ENCODE results near the gene CPEB3. TPM values are rescaled to one million over a fixed set of nuclear protein-coding genes. Genes with fewer than 3 reads are reported as not detected.
"Not testable (repeated sequence)": the region's sequence is repeated elsewhere in the genome, so short reads cannot be mapped to it uniquely, and the experiment has no call there.

CPEB3 gene
- total RNA-seq, 2 donors from 2014 or later: 7.4 to 11.4 TPM

GRCh38 chr10:92164036-92164696 is 126.7 kb downstream of the CPEB3 start:
- no peak for ATAC-seq
- intact Hi-C loops (cut with DNase I): no loop called here
- no peak for DNase-seq

DNA sequence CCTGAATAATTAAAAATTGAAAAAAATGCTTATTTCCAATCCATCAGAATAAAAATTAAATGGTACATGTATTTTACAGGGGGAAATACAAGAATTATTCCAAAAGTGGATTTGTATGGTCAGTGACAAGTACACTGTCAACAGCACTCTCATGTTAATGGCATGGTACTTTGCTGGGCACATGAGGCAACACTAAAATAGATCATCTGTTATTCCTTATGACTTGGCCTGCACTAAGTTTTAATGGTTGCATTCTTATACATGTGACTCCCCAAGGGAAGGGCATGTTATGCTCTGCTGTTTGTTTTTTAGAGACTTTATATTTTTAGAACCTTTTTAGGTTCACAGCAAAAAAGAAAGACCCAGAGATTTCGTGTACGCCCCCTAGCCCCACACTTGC is 128.3 kb downstream of the CPEB3 start:
- ATAC-seq: no peak
- DNase-seq: no peak
- intact Hi-C loops (cut with DNase I): no loop called here

DNA sequence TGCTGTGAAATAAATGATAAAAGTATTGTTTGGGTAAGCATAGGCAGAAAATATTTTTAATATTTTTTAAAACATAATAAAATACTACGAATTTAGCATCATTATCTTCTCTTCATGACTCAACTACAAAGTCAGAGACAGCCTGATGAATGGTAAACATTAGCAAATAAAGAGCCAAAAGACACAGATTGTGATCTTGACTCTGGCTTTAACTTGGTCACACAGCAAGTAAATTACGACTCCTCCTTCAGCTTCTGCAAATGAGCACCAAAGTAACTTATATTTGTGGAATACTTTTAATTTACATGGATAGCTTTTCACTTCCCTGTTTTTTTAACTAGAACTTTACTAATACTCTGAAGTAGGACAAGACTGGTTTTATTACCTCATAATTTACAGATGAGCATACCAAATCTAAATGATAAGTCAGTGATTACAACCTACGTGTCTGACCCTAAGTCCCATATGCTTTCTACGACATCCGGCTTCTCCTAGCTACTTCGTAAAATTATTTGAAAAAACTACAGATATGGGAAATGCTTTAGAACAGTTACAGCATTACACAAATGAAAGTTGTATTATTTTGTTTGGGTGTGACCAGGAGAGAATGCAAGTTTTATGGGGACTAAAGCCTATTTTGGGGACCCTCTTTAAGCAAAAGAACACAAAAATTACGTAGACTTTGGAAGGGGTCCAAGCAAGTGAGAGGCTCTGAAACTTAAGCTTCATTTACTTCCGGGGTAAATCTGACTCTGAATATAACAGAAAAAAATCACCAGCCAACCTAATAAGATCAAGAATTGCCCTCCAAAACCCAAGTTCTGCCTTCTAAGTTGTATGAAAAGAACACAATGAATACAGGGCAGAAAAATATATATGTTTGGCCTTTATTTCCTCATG is 133.8 kb downstream of the CPEB3 start:
- DNase-seq: no peak
- intact Hi-C loops (cut with DNase I): loop anchor here in 1 of 2 donors (10.0 kb wide), 1 partner anchor 72 kb away; no protein-coding TSS in a partner anchor
- no peak for ATAC-seq

GRCh38 chr10:92150823-92151222 is 140.1 kb downstream of the CPEB3 start:
- ATAC-seq (no peak), DNase-seq (no peak)
- intact Hi-C loops (cut with DNase I): loop anchor here in 1 of 2 donors (10.0 kb wide), 1 partner anchor 66 kb away; no protein-coding TSS in a partner anchor

- intact Hi-C loops (cut with DNase I): no loop called here
- no peak for ATAC-seq
These were observed 141.6 kb downstream of the CPEB3 start for GRCh38 chr10:92149261-92149660.

GRCh38 chr10:92146781-92147180 is 144.1 kb downstream of the CPEB3 start:
- ATAC-seq: no peak
- intact Hi-C loops (cut with DNase I): no loop called here
- DNase-seq: no peak

More at GRCh38 chr10:92149261-92149660, 141.6 kb downstream of the CPEB3 start:
- no peak for DNase-seq

- intact Hi-C loops (cut with DNase I): no loop called here
- ATAC-seq (no peak), DNase-seq (no peak)
These were observed 144.8 kb downstream of the CPEB3 start for GRCh38 chr10:92146107-92146506.

- DNase-seq (no peak), ATAC-seq (no peak)
- intact Hi-C loops (cut with DNase I): no loop called here
These were observed 147.9 kb downstream of the CPEB3 start for GRCh38 chr10:92142949-92143348.

DNA sequence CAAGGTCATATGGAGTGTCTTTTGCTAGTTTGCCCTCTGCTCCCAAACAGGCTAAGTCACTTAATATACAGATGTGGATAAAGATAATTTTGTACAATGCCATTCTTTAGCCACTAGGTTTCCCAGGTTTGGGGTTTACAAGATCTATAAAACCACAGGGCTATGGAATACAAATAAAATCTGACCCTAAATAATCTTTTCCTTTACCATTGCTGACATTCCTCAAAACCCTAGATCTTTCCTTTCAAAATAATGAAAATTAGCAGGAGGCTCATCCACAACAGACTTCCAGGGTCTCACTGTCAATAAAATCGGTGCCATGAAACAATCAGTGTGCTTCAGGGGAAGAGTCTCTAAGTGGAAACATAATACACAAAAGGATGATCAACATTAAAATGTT is 148.4 kb downstream of the CPEB3 start:
- intact Hi-C loops (cut with DNase I): no loop called here
- DNase-seq: no peak
- no peak for ATAC-seq

GRCh38 chr10:92141147-92141546 is 149.7 kb downstream of the CPEB3 start:
- intact Hi-C loops (cut with DNase I); ATAC-seq; DNase-seq: not testable (repeated sequence)

GRCh38 chr10:92134049-92134448 is 156.8 kb downstream of the CPEB3 start:
- ATAC-seq; DNase-seq; intact Hi-C loops (cut with DNase I): not testable (repeated sequence)

DNA sequence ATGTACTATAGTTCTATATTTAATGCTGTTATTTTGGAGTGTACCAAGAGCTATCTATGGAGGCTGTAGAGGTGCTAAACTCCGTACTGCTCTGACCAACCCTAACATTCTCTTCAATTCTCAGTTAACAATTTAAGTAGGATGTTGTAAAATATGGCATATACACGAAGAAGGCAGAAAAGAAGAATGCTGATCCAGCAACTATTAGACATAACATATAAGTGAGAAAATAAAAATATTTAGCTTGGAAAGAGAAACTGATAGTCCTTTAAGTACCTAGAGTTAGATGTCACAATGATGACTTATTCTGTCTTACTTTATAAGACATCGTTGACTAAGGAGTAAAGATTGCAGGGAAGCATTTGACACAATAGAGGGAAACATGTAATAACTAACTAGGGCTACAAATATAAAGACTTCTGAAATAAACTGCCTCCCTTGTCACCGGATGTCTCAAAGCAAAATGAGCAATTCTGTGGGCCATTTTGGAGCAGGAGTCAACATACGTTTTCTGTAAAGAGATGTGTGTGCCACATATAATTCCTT is 159.5 kb downstream of the CPEB3 start:
- no peak for DNase-seq
- ATAC-seq: no peak
- intact Hi-C loops (cut with DNase I): no loop called here

- DNase-seq: no peak
- intact Hi-C loops (cut with DNase I): no loop called here
- no peak for ATAC-seq
These were observed 160.1 kb downstream of the CPEB3 start for GRCh38 chr10:92130622-92131274.

- intact Hi-C loops (cut with DNase I): no loop called here
- no peak for DNase-seq
- no peak for ATAC-seq
These were observed 164.7 kb downstream of the CPEB3 start for GRCh38 chr10:92126100-92126650.

DNA sequence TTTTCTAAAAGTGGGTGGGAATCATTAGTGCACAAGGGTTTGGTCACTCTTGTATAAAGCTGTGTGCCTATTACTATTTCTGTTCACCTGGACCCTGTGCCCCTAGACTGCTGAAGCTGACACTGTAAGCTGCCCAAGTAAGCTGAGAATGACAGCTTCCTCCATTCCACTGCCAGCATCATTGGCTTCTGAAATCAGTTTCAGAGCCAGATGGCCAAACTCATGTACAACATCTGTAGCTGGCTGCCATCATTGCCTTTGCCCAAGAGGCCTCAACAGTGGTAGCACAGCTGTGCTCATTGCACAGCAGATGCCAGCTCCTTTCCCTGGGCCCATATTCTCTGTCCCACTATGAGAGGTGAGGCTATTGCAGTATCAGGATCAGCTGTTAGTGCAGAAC is 165.7 kb downstream of the CPEB3 start:
- intact Hi-C loops (cut with DNase I): no loop called here
- DNase-seq (no peak), ATAC-seq (peak; percentile 22 to 79)

GRCh38 chr10:92124616-92125143 is 166.2 kb downstream of the CPEB3 start:
- ATAC-seq (peak; percentile 39 to 67), DNase-seq (peak; percentile 26)
- intact Hi-C loops (cut with DNase I): no loop called here

- intact Hi-C loops (cut with DNase I): no loop called here
- peak in 1 of 2 donors; percentile 46 for ATAC-seq
- DNase-seq: no peak
These were observed 166.9 kb downstream of the CPEB3 start for GRCh38 chr10:92124020-92124419.

DNA sequence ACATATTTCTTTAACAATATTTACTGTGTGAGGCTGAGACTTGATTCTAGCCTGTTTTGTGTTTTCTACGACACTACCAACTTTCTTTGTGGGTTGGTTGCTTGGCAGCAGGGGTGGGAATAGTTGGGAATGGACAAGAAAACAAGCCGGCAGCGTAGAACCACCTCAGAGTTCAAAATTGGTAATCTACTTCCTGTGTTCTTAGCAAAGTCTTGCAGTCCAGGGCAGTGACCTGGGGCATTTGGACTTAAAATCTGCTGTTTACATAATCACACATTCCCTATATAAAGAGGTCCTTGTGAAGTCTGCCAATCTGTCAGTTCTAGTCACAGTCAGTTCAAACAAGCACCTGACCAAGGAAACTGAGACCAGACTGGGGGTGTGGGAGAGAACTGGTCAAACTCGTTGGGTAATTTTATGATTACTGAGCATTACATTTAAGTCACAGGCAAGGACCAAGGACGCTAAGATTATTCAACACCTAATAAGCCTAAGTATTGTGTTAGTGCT is 167.9 kb downstream of the CPEB3 start:
- ATAC-seq (peak in 1 of 2 donors; percentile 50), DNase-seq (peak; percentile 44)
- intact Hi-C loops (cut with DNase I): no loop called here
